Gastrocnemius medialis (tissue), 4 donors: ENCODE data around the gene AGER. TPM values are rescaled to one million over a fixed set of nuclear protein-coding genes. Genes with fewer than 3 reads are reported as not detected.
A peak's percentile ranks its signal among the peaks of the same experiment; 100 is the strongest.

Source experiments
- ATAC-seq, 2 donors: fragments of 150-250 bp; one replicate each; pipeline ENCODE4 v1.9.1; 2016
- DNase-seq, 2 donors: peaks; one replicate each; pipeline ENCODE4 v3.0.0-alpha.2; 2019
- H3K27ac ChIP-seq, 4 donors: fragments of 200-600 bp; sonication (generic); 1 replicate in 1 of 4; 2 replicates in 3 of 4; pipeline ENCODE4 v1.5.1; 2016 to 2018; ENCODE audit warnings: mild to moderate bottlenecking in 2 of 4, moderate library complexity in 1 of 4
- H3K27me3 ChIP-seq, 3 donors: fragments of 200-600 bp; sonication (generic) in 2 of 3; 1 replicate in 1 of 3; 2 replicates in 2 of 3; pipeline versions ENCODE4 v1.5.1 to v1.6.0; 2016 to 2019; ENCODE audit warnings: mild to moderate bottlenecking in 1 of 3, moderate library complexity in 1 of 3
- H3K36me3 ChIP-seq, 2 donors: fragments of 200-600 bp; sonication (generic) in 1 of 2; one replicate each; pipeline ENCODE4 v1.5.1; 2017 to 2018
- H3K4me1 ChIP-seq, 2 donors: fragments of 200-600 bp; sonication (generic) in 1 of 2; one replicate each; pipeline ENCODE4 v1.5.1; 2016 to 2017; ENCODE audit warnings: mild to moderate bottlenecking in 2 of 2
- H3K4me3 ChIP-seq, 4 donors: fragments of 200-600 bp; sonication (generic) in 3 of 4; 1 replicate in 1 of 4; 2 replicates in 3 of 4; pipeline ENCODE4 v1.5.1; 2016 to 2019; ENCODE audit warnings: mild to moderate bottlenecking in 2 of 4
- H3K9me3 ChIP-seq, 3 donors: fragments of 200-600 bp; sonication (generic) in 2 of 3; 1 replicate in 1 of 3; 2 replicates in 2 of 3; pipeline ENCODE4 v1.5.1; 2016 to 2019
- CTCF ChIP-seq, 5 experiments: fragments of 450-650 bp in 3 of 5; fragments of 200-600 bp in 2 of 5; sonication (generic) in 2 of 5; IDR thresholded peaks in 4 of 5; conservative IDR thresholded peaks in 1 of 5; 1 replicate in 4 of 5; 2 replicates in 1 of 5; pipeline ENCODE4 v1.5.1; 2016 to 2019; ENCODE audit warnings: antibody characterized with exemption in 5 of 5, mild to moderate bottlenecking in 3 of 5, moderate library complexity in 3 of 5
- POLR2A ChIP-seq, 2 donors: fragments of 450-650 bp; IDR thresholded peaks; one replicate each; pipeline ENCODE4 v1.6.1; 2017; ENCODE audit warnings: antibody characterized with exemption in 2 of 2, mild to moderate bottlenecking in 2 of 2, moderate library complexity in 2 of 2
- in situ Hi-C, 4 donors: fragments of 200-750 bp; cut with MboI; loops; one replicate each; pipeline versions ENCODE4 v1.15.0 to v1.8.0; 2017; ENCODE audit warnings: low sequenced_read_pairs in 4 of 4
- intact Hi-C: fragments of 100-400 bp; cut with DNase I; formaldehyde crosslinking; loops from one replicate; pipeline ENCODE4 v1.15.1; 2023; ENCODE audit warnings: low total_unique reads
- total RNA-seq, 4 donors: library from RNA; depleted of rRNA; stranded (reverse); fragments of >200 nt; gene quantifications; one replicate each; pipeline versions ENCODE4 v1.1.0 to v1.2.3, GENCODE V29; 2016

Gene AGER
- total RNA-seq, result 1 to 10 TPM in 1 of 4 donors, not detected in 3; 1.9 TPM

GRCh38 chr6:32184084-32184640, at the start of gene AGER:
TSS of gene AGER (minus strand) at chr6:32184253. CDS start at chr6:32184222, 31 bp downstream.
- H3K36me3 ChIP-seq, result peaks cover 0 to 24% of the 10 kb centered on the region in 2 donors
- intact Hi-C loops (no loop called here), in situ Hi-C loops (loop anchor here in 3 of 4 donors (25.0 kb wide), 6 partner anchors 222 to 1572 kb away; partner anchors contain the start of genes BRD2 (in 3 of the 3), HLA-DMA (in 3 of the 3), APOM (in 2 of the 3) and BAG6 (in 2 of the 3))
- H3K27ac ChIP-seq, result peak within 1 kb of the TSS; percentile 82 to 99 (median 92)
- no peak for TF ChIP-seq POLR2A (IDR thresholded peaks at IDR 0.05)
- TF ChIP-seq CTCF (IDR thresholded peaks at IDR 0.05 in 4 of 5, conservative IDR thresholded peaks at IDR 0.05 in 1 of 5), result no peak
- no peaks in the 10 kb centered on the region for H3K27me3 ChIP-seq
- no peaks in the 10 kb centered on the region for H3K9me3 ChIP-seq
- H3K4me1 ChIP-seq, result peaks cover 35 to 55% of the 10 kb centered on the region in 2 donors
- ATAC-seq, result no peak
- H3K4me3 ChIP-seq, result no peak within 1 kb of the TSS
- DNase-seq, result no peak

- intact Hi-C loops, result no loop called here
- H3K27me3 ChIP-seq, result no peaks in the 10 kb centered on the region
- no peaks in the 10 kb centered on the region for H3K9me3 ChIP-seq
- no peaks in the 10 kb centered on the region for H3K36me3 ChIP-seq
- TF ChIP-seq POLR2A (IDR thresholded peaks at IDR 0.05) (no peak), CTCF (IDR thresholded peaks at IDR 0.05 in 4 of 5, conservative IDR thresholded peaks at IDR 0.05 in 1 of 5) (no peak)
- in situ Hi-C loops, result loop anchor here in 2 of 4 donors (25.0 kb wide), 1 partner anchor 561 kb away; no protein-coding TSS in a partner anchor
- ATAC-seq, result no peak
- no peak for DNase-seq
- H3K4me3 ChIP-seq, result no peak overlapping the region
- H3K27ac ChIP-seq, result peak overlapping the region in 1 of 4 donors; percentile 7
- H3K4me1 ChIP-seq, result no peaks in the 10 kb centered on the region
These were observed 42.4 kb upstream of the AGER start for GRCh38 chr6:32226434-32226833.

GRCh38 chr6:32224696-32225095, 40.6 kb upstream of the AGER start:
- in situ Hi-C loops (loop anchor here in 2 of 4 donors (25.0 kb wide), 1 partner anchor 563 kb away; no protein-coding TSS in a partner anchor), intact Hi-C loops (no loop called here)
- ATAC-seq (no peak), DNase-seq (no peak)
- H3K4me1 ChIP-seq, result no peaks in the 10 kb centered on the region
- H3K36me3 ChIP-seq, result no peaks in the 10 kb centered on the region
- H3K9me3 ChIP-seq, result no peaks in the 10 kb centered on the region
- H3K27ac ChIP-seq, result peak overlapping the region; percentile 52 to 74 (median 68)
- no peaks in the 10 kb centered on the region for H3K27me3 ChIP-seq
- TF ChIP-seq CTCF (IDR thresholded peaks at IDR 0.05 in 4 of 5, conservative IDR thresholded peaks at IDR 0.05 in 1 of 5) (no peak), POLR2A (IDR thresholded peaks at IDR 0.05) (no peak)
- no peak overlapping the region for H3K4me3 ChIP-seq

GRCh38 chr6:32223258-32224235, 39.5 kb upstream of the AGER start, which contains the start of gene NOTCH4:
TSS of gene NOTCH4 (minus strand) at chr6:32224067. CDS start at chr6:32223928, 139 bp downstream.
- H3K27ac ChIP-seq, result peak within 1 kb of the TSS; percentile 52 to 74 (median 68)
- no peaks in the 10 kb centered on the region for H3K27me3 ChIP-seq
- DNase-seq (no peak), ATAC-seq (peak; percentile 62 to 67)
- intact Hi-C loops, result no loop called here
- H3K4me1 ChIP-seq, result no peaks in the 10 kb centered on the region
- no peaks in the 10 kb centered on the region for H3K36me3 ChIP-seq
- in situ Hi-C loops, result no loop called here
- TF ChIP-seq POLR2A (IDR thresholded peaks at IDR 0.05) (peak; percentile 23 to 67), CTCF (IDR thresholded peaks at IDR 0.05 in 4 of 5, conservative IDR thresholded peaks at IDR 0.05 in 1 of 5) (no peak)
- peak within 1 kb of the TSS; percentile 0 to 50 (median 31) for H3K4me3 ChIP-seq
- H3K9me3 ChIP-seq, result no peaks in the 10 kb centered on the region
